Left lung (tissue), 10 donors: ENCODE measurements around the gene ZNF362. TPM values are rescaled to one million over a fixed set of nuclear protein-coding genes. Genes with fewer than 3 reads are reported as not detected.

Experiments
- ATAC-seq: fragments of 200-7000 bp; cut with Tn5 transposase; one replicate; pipeline ENCODE4 v1.9.1; 2020; ENCODE audit warnings: moderate library complexity
- DNase-seq, 4 donors: peaks; one replicate each; pipeline ENCODE4 v3.0.0-alpha.2; 2013 to 2020
- H3K27ac ChIP-seq, 2 donors: fragments of 200-600 bp; sonication (generic) in 1 of 2; one replicate each; pipeline versions ENCODE4 v1.5.0 to v1.8.0; 2020 to 2021
- H3K27me3 ChIP-seq, 2 donors: fragments of 200-600 bp; sonication (generic) in 1 of 2; one replicate each; pipeline versions ENCODE4 v1.5.0 to v1.8.0; 2020 to 2021
- H3K36me3 ChIP-seq, 2 donors: fragments of 200-600 bp; sonication (generic) in 1 of 2; one replicate each; pipeline versions ENCODE4 v1.5.0 to v1.8.0; 2020 to 2021
- H3K4me1 ChIP-seq, 2 donors: fragments of 200-600 bp; one replicate each; pipeline ENCODE4 v1.8.0; 2021
- H3K4me3 ChIP-seq, 2 donors: fragments of 200-600 bp; sonication (generic) in 1 of 2; one replicate each; pipeline versions ENCODE4 v1.5.0 to v1.8.0; 2020 to 2021; ENCODE audit warnings: mild to moderate bottlenecking in 1 of 2
- H3K9me3 ChIP-seq, 2 donors: fragments of 200-600 bp; sonication (generic) in 1 of 2; one replicate each; pipeline versions ENCODE4 v1.5.0 to v1.8.0; 2020 to 2021
- CTCF ChIP-seq, 2 donors: fragments of 200-600 bp; sonication (generic) in 1 of 2; IDR thresholded peaks; one replicate each; pipeline versions ENCODE4 v1.5.0 to v1.8.0; 2021; ENCODE audit warnings: antibody characterized with exemption in 2 of 2
- intact Hi-C, 2 donors: fragments of 100-400 bp; cut with DNase I; formaldehyde crosslinking; loops; one replicate each; pipeline versions ENCODE4 v1.11.2 to v1.14.2; 2022
- polyA plus RNA-seq, 6 donors: library from polyadenylated mRNA; unstranded; fragments of 120-200 nt; gene quantifications; one replicate each; pipeline ENCODE4 v1.2.1, GENCODE V29; 2013; ENCODE audit not compliant: insufficient read length in 6 of 6
- total RNA-seq, 2 donors: library from RNA; stranded (reverse); fragmentation: NEBNext Ultra II Directional; extraction: Animal tissue kit (Norgen Biotek cat#: 25700); gene quantifications; one replicate each; pipeline ENCODE4 v1.2.1, GENCODE V29; 2021
- donor health status: DM: no; HTN: yes; CAD: no.
- donor health status: DM: no; HTN: no; CAD: no.

The ZNF362 gene
- total and polyA plus RNA-seq, 8 donors, result 25.9 to 60.0 (median 52.0) TPM

GRCh38 chr1:33260439-33260838, 4.1 kb downstream of the ZNF362 start:
- Histone ChIP-seq H3K27ac (no peak overlapping the region), H3K9me3 (no peaks in the 10 kb centered on the region), H3K4me1 (peaks cover 19 to 23% of the 10 kb centered on the region in 2 donors), H3K36me3 (no peaks in the 10 kb centered on the region), H3K27me3 (no peaks in the 10 kb centered on the region), H3K4me3 (no peak overlapping the region)
- no peak for TF ChIP-seq CTCF (IDR thresholded peaks at IDR 0.05)
- DNase-seq (no peak), ATAC-seq (no peak)
- intact Hi-C loops, result no loop called here

- Histone ChIP-seq H3K4me3 (no peak overlapping the region), H3K36me3 (no peaks in the 10 kb centered on the region), H3K4me1 (peaks cover 19% of the 10 kb centered on the region in 2 donors), H3K27me3 (no peaks in the 10 kb centered on the region), H3K27ac (no peak overlapping the region), H3K9me3 (no peaks in the 10 kb centered on the region)
- DNase-seq, result no peak
- no peak for ATAC-seq
- TF ChIP-seq CTCF (IDR thresholded peaks at IDR 0.05), result no peak
- intact Hi-C loops, result no loop called here
These were observed 5.1 kb downstream of the ZNF362 start for GRCh38 chr1:33261344-33261743.

GRCh38 chr1:33263890-33264504, 7.7 kb downstream of the ZNF362 start:
- Histone ChIP-seq H3K4me3 (no peak overlapping the region), H3K9me3 (no peaks in the 10 kb centered on the region), H3K27me3 (no peaks in the 10 kb centered on the region), H3K4me1 (peaks cover 4 to 5% of the 10 kb centered on the region in 2 donors), H3K27ac (no peak overlapping the region), H3K36me3 (no peaks in the 10 kb centered on the region)
- DNase-seq, result no peak
- TF ChIP-seq CTCF (IDR thresholded peaks at IDR 0.05), result no peak
- no peak for ATAC-seq
- intact Hi-C loops, result no loop called here

- intact Hi-C loops, result no loop called here
- H3K4me1 ChIP-seq, result peaks cover under 1 to 8% of the 10 kb centered on the region in 2 donors
- no peak overlapping the region for H3K27ac ChIP-seq
- DNase-seq (no peak), ATAC-seq (no peak)
- H3K27me3 ChIP-seq, result no peaks in the 10 kb centered on the region
- no peak overlapping the region for H3K4me3 ChIP-seq
- H3K9me3 ChIP-seq, result no peaks in the 10 kb centered on the region
- peaks cover 0 to 4% of the 10 kb centered on the region in 2 donors for H3K36me3 ChIP-seq
- TF ChIP-seq CTCF (IDR thresholded peaks at IDR 0.05), result no peak
These were observed 9.7 kb downstream of the ZNF362 start for GRCh38 chr1:33265780-33266605.

- Histone ChIP-seq H3K9me3 (no peaks in the 10 kb centered on the region), H3K4me1 (peaks cover 0 to 8% of the 10 kb centered on the region in 2 donors), H3K27me3 (no peaks in the 10 kb centered on the region), H3K4me3 (no peak overlapping the region), H3K36me3 (peaks cover 0 to 9% of the 10 kb centered on the region in 2 donors), H3K27ac (no peak overlapping the region)
- DNase-seq (no peak), ATAC-seq (no peak)
- intact Hi-C loops, result no loop called here
- TF ChIP-seq CTCF (IDR thresholded peaks at IDR 0.05), result no peak
These were observed 10.5 kb downstream of the ZNF362 start for GRCh38 chr1:33266766-33267165.
